Measurements from ENCODE around the gene PTGER2. TPM values are rescaled to one million over a fixed set of nuclear protein-coding genes. Genes with fewer than 3 reads are reported as not detected.

The PTGER2 gene
- total RNA-seq, 1 experiment from 2014 or later: 0.41 TPM

GRCh38 chr14:52283099-52283498 is 31.0 kb upstream of the PTGER2 start:
- ChIA-PET POLR2A (no interaction called here), CTCF (no interaction called here)
- Histone ChIP-seq H3K27ac (ENCODE audit: low read length) (no peak overlapping the region), H3K27me3 (ENCODE audit: control insufficient read depth, insufficient read depth, low read length) (no peaks in the 10 kb centered on the region; the same call in 1 of the 2 replicates), H3K4me1 (ENCODE audit: control insufficient read depth, insufficient read depth, low read length) (no peaks in the 10 kb centered on the region), H3K4me3 (ENCODE audit: low read depth in 2 of 2, low read length in 2 of 2) (no peak overlapping the region), H3K36me3 (ENCODE audit: control insufficient read depth, insufficient read depth, low read length) (no peaks in the 10 kb centered on the region), H3K9me3 (ENCODE audit: control insufficient read depth, insufficient read depth, low read depth, low read length) (no peaks in the 10 kb centered on the region)
- TF ChIP-seq POLR2AphosphoS5 (IDR thresholded peaks at IDR 0.05; ENCODE audit: low read depth, low read length): no peak
- TF ChIP-seq REST (IDR thresholded peaks at IDR 0.05; ENCODE audit: insufficient read depth in 1 of 2, low read depth in 2 of 2, low read length in 1 of 2): no peak
- no peak for TF ChIP-seq TCF7L2 (IDR thresholded peaks at IDR 0.05; ENCODE audit: low read depth, low read length)
- no peak for TF ChIP-seq CTCF (IDR thresholded peaks at IDR 0.05)
- TF ChIP-seq SIN3A (IDR thresholded peaks at IDR 0.05; ENCODE audit: borderline replicate concordance, insufficient read depth, low read depth, low read length): no peak
- no TSS peak for BruUV-seq (replicated peaks)
- intact Hi-C loops (cut with micrococcal nuclease; ENCODE audit: unreplicated experiment) (no loop called here), in situ Hi-C loops (cut with HindIII; ENCODE audit: low pct_unique_long_range_greater_than_20kb, low sequenced_read_pairs) (no loop called here)
- ATAC-seq (no peak), DNase-seq (ENCODE audit: low read depth, low spot score) (no peak)

- BruUV-seq (replicated peaks): no TSS peak
- no peaks in the 10 kb centered on the region for H3K4me1 ChIP-seq (ENCODE audit: control insufficient read depth, insufficient read depth, low read length)
- DNase-seq (ENCODE audit: low read depth, low spot score) (no peak), ATAC-seq (no peak)
- peaks cover 5% of the 10 kb centered on the region for H3K27me3 ChIP-seq (ENCODE audit: control insufficient read depth, insufficient read depth, low read length)
- no peak overlapping the region for H3K27ac ChIP-seq (ENCODE audit: low read length)
- CTCF ChIA-PET: no interaction called here
- TF ChIP-seq REST (IDR thresholded peaks at IDR 0.05; ENCODE audit: insufficient read depth in 1 of 2, low read depth in 2 of 2, low read length in 1 of 2) (no peak), POLR2AphosphoS5 (IDR thresholded peaks at IDR 0.05; ENCODE audit: low read depth, low read length) (no peak), CTCF (IDR thresholded peaks at IDR 0.05) (no peak)
- in situ Hi-C loops (cut with HindIII; ENCODE audit: low pct_unique_long_range_greater_than_20kb, low sequenced_read_pairs) (no loop called here), intact Hi-C loops (cut with micrococcal nuclease; ENCODE audit: unreplicated experiment) (no loop called here)
- H3K36me3 ChIP-seq (ENCODE audit: control insufficient read depth, insufficient read depth, low read length): no peaks in the 10 kb centered on the region
- POLR2A ChIA-PET: no interaction called here
- no peaks in the 10 kb centered on the region for H3K9me3 ChIP-seq (ENCODE audit: control insufficient read depth, insufficient read depth, low read depth, low read length)
- H3K4me3 ChIP-seq (ENCODE audit: low read depth in 2 of 2, low read length in 2 of 2): no peak overlapping the region
Measured at GRCh38 chr14:52286661-52287649, 27.2 kb upstream of the PTGER2 start.
